Endothelial cell of umbilical vein (primary cell): ENCODE results near the gene ACOT11. TPM values are rescaled to one million over a fixed set of nuclear protein-coding genes. Genes with fewer than 3 reads are reported as not detected.

ENCODE experiments used
- BruUV-seq: library from RNA; stranded (reverse); fragments of 400-500 nt; replicated peaks from 2 replicates; lab custom pipeline; 2021; lab: Mats Ljungman, UMichigan
- CTCF ChIA-PET: fragments of 300-600, 350-600 bp; sonication (Branson Sonifier 250); formaldehyde crosslinking; loops from one replicate; lab custom pipeline; 2021; ENCODE audit warnings: antibody characterized with exemption, inconsistent platforms; lab: Charles Lee
- POLR2A ChIA-PET: fragments of 300-600, 350-600 bp; sonication (Branson Sonifier 250); formaldehyde crosslinking; loops from one replicate; lab custom pipeline; 2021; ENCODE audit warnings: antibody characterized with exemption, inconsistent platforms; lab: Charles Lee
- DNase-seq: peaks from one replicate; pipeline ENCODE4 v3.0.0-alpha.2; 2011; ENCODE audit warnings: low read depth, low spot score
- FAIRE-seq: peaks from 2 replicates; lab custom pipeline; 2011; peaks lifted over from hg19 to GRCh38; lab: Jason Lieb, UNC
- H2AFZ ChIP-seq: 2 replicates; pipeline ENCODE4 v1.6.0; 2012; ENCODE audit warnings: low read depth, low read length, control low read depth, inconsistent platforms
- H3K27ac ChIP-seq: 2 replicates; pipeline ENCODE4 v1.5.1; 2011; ENCODE audit warnings: low read depth, mild to moderate bottlenecking, control low read depth, low read length, moderate library complexity; ENCODE audit not compliant: insufficient read depth
- H3K27me3 ChIP-seq, 2 experiments: 2 replicates each; pipeline versions ENCODE4 v1.6.0 to v1.6.1; 2011; ENCODE audit warnings: low read length in 2 of 2, mixed read lengths in 1 of 2; ENCODE audit not compliant: control insufficient read depth in 2 of 2, insufficient read depth in 2 of 2
- H3K36me3 ChIP-seq, 2 experiments: 2 replicates in 1 of 2; 3 replicates in 1 of 2; pipeline ENCODE4 v1.5.1; 2011; ENCODE audit warnings: low read length in 2 of 2, mild to moderate bottlenecking in 1 of 2, moderate library complexity in 1 of 2; ENCODE audit not compliant: control insufficient read depth in 2 of 2, insufficient read depth in 2 of 2; ENCODE audit errors: extremely low read depth in 1 of 2
- H3K4me1 ChIP-seq: 3 replicates; pipeline ENCODE4 v1.5.1; 2011; ENCODE audit warnings: mild to moderate bottlenecking, low read length; ENCODE audit not compliant: control insufficient read depth, insufficient read depth; ENCODE audit errors: extremely low read depth
- H3K4me2 ChIP-seq: 2 replicates; pipeline ENCODE4 v1.6.1; 2011; ENCODE audit warnings: low read length, control low read depth, mixed read lengths; ENCODE audit not compliant: insufficient read depth
- H3K4me3 ChIP-seq, 3 experiments: fragments of 200-600 bp in 1 of 3; sonication (generic), shearing (Covaris generic) in 1 of 3; replicated peaks in 1 of 3; 2 replicates each; pipeline ENCODE4 v1.5.1; 2011 to 2016; ENCODE audit warnings: control low read depth in 3 of 3, low read length in 3 of 3, mild to moderate bottlenecking in 2 of 3, inconsistent platforms in 1 of 3, low read depth in 1 of 3, moderate library complexity in 1 of 3; ENCODE audit not compliant: insufficient read depth in 1 of 3
- H3K79me2 ChIP-seq: 2 replicates; pipeline ENCODE4 v1.6.0; 2012; ENCODE audit warnings: low read length, inconsistent platforms; ENCODE audit not compliant: control insufficient read depth, insufficient read depth
- H3K9ac ChIP-seq: replicated peaks from 2 replicates; pipeline ENCODE3; 2011; ENCODE audit warnings: low read length, control low read depth; ENCODE audit not compliant: insufficient read depth; ENCODE audit errors: extremely low read depth
- H3K9me1 ChIP-seq: replicated peaks from 3 replicates; pipeline ENCODE4 v1.6.0; 2011; ENCODE audit warnings: mild to moderate bottlenecking, low read length; ENCODE audit not compliant: control insufficient read depth, insufficient read depth; ENCODE audit errors: extremely low read depth
- H3K9me3 ChIP-seq: replicated peaks from 2 replicates; pipeline ENCODE4 v1.5.1; 2012; ENCODE audit warnings: low read length, inconsistent platforms; ENCODE audit not compliant: control insufficient read depth, insufficient read depth
- H4K20me1 ChIP-seq: replicated peaks from 2 replicates; pipeline ENCODE3; 2011; ENCODE audit warnings: mild to moderate bottlenecking, low read length; ENCODE audit not compliant: control insufficient read depth, insufficient read depth; ENCODE audit errors: extremely low read depth
- EZH2 ChIP-seq: IDR thresholded peaks from 2 replicates; pipeline ENCODE4 v1.6.1; 2012; ENCODE audit warnings: borderline replicate concordance, low read depth, mild to moderate bottlenecking, moderate library complexity, low read length, inconsistent platforms; ENCODE audit not compliant: severe bottlenecking
- FOS ChIP-seq: IDR thresholded peaks from 2 replicates; pipeline ENCODE4 v1.6.1; 2011; ENCODE audit warnings: mild to moderate bottlenecking, low read length, moderate library complexity, borderline replicate concordance; ENCODE audit not compliant: insufficient read depth
- GATA2 ChIP-seq: IDR thresholded peaks from 2 replicates; pipeline ENCODE4 v1.7.0; 2011; ENCODE audit warnings: low read depth, mild to moderate bottlenecking, moderate library complexity, mixed read lengths, low read length; ENCODE audit not compliant: insufficient read length, insufficient read depth
- JUN ChIP-seq: IDR thresholded peaks from 2 replicates; pipeline ENCODE4 v1.6.1; 2011; ENCODE audit warnings: borderline replicate concordance, low read depth; ENCODE audit not compliant: insufficient read length, insufficient read depth
- MAX ChIP-seq: IDR thresholded peaks from 2 replicates; pipeline ENCODE4 v1.6.1; 2011; ENCODE audit not compliant: insufficient read depth, insufficient read length
- MYC ChIP-seq: IDR thresholded peaks from one replicate; pipeline ENCODE4 v1.6.1; 2011; ENCODE audit warnings: mild to moderate bottlenecking, low read depth, low read length
- POLR2A ChIP-seq: IDR thresholded peaks from 2 replicates; pipeline ENCODE4 v1.6.1; 2012; ENCODE audit warnings: low read depth, mild to moderate bottlenecking, control low read depth, low read length
- POLR2AphosphoS5 ChIP-seq: IDR thresholded peaks from 2 replicates; pipeline ENCODE4 v1.6.1; 2012; ENCODE audit warnings: low read depth, mild to moderate bottlenecking, control low read depth, low read length, moderate library complexity; ENCODE audit not compliant: insufficient read depth
- dilution Hi-C: fragments of 300-500 bp; cut with MboI; formaldehyde crosslinking; loops from one replicate; pipeline ENCODE4 v1.15.0; 2019; ENCODE audit warnings: low sequenced_read_pairs; ENCODE audit not compliant: extremely low pct_ligation_motif_present
- intact Hi-C: fragments of 100-400 bp; cut with micrococcal nuclease; formaldehyde crosslinking; loops from one replicate; pipeline ENCODE4 v1.10.0; 2022
- polyA plus RNA-seq, 4 experiments: library from polyadenylated mRNA; depleted of rRNA in 3 of 4; stranded (reverse) in 3 of 4; unstranded in 1 of 4; fragments of >200 nt; gene quantifications; 2 replicates each; pipeline versions ENCODE4 v1.2.1 to v1.2.3, GENCODE V29; 2011 to 2012; ENCODE audit warnings: missing spikeins in 1 of 4
- total RNA-seq: library from RNA; stranded (reverse); gene quantifications from 2 replicates; pipeline ENCODE4 v1.2.3, GENCODE V29; 2021
- TF ChIP-seq, protein P1 (sequence below), 2 donors: IDR thresholded peaks; 1 replicate in 1 of 2; 2 replicates in 1 of 2; pipeline ENCODE4 v1.5.1; 2011; ENCODE audit warnings: low read length in 2 of 2, mild to moderate bottlenecking in 2 of 2, moderate library complexity in 2 of 2, control low read depth in 1 of 2, inconsistent platforms in 1 of 2, low read depth in 1 of 2; ENCODE audit not compliant: insufficient read depth in 1 of 2; ENCODE audit errors: extremely low read depth in 1 of 2

ACOT11 gene
- total and polyA plus RNA-seq, 2 donors (not counting 3 experiments of a cell fraction or from before 2014, with no cell fraction given), result 4.5 to 5.4 TPM

- no TSS peak for BruUV-seq
- Histone ChIP-seq H3K27ac (no peak overlapping the region), H3K9ac (no peak overlapping the region), H3K9me1 (no peaks in the 10 kb centered on the region), H3K9me3 (no peaks in the 10 kb centered on the region), H3K36me3 (no peaks in the 10 kb centered on the region), H2AFZ (no peak overlapping the region), H3K4me1 (no peaks in the 10 kb centered on the region), H3K27me3 (peaks cover 0 to 14% of the 10 kb centered on the region in 2 experiments), H3K4me3 (no peak overlapping the region), H4K20me1 (no peaks in the 10 kb centered on the region), H3K4me2 (no peak overlapping the region), H3K79me2 (no peaks in the 10 kb centered on the region)
- no peak for DNase-seq
- TF ChIP-seq GATA2 (no peak), POLR2A (no peak), MYC (no peak), JUN (no peak), EZH2 (no peak), MAX (no peak), POLR2AphosphoS5 (no peak), FOS (no peak)
- TF ChIP-seq, protein P1, sequence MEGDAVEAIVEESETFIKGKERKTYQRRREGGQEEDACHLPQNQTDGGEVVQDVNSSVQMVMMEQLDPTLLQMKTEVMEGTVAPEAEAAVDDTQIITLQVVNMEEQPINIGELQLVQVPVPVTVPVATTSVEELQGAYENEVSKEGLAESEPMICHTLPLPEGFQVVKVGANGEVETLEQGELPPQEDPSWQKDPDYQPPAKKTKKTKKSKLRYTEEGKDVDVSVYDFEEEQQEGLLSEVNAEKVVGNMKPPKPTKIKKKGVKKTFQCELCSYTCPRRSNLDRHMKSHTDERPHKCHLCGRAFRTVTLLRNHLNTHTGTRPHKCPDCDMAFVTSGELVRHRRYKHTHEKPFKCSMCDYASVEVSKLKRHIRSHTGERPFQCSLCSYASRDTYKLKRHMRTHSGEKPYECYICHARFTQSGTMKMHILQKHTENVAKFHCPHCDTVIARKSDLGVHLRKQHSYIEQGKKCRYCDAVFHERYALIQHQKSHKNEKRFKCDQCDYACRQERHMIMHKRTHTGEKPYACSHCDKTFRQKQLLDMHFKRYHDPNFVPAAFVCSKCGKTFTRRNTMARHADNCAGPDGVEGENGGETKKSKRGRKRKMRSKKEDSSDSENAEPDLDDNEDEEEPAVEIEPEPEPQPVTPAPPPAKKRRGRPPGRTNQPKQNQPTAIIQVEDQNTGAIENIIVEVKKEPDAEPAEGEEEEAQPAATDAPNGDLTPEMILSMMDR (IDR thresholded peaks at IDR 0.05; ENCODE audit: extremely low read depth in 1 of 2, insufficient read depth in 1 of 2, low read depth in 1 of 2, low read length in 2 of 2), result no peak
- FAIRE-seq, result no peak
- intact Hi-C loops, result no loop called here
- dilution Hi-C loops, result no loop called here
- ChIA-PET CTCF (no interaction called here), POLR2A (no interaction called here)
Observed at GRCh38 chr1:54652168-54652567, 104.1 kb downstream of the ACOT11 start.
